Hepatic stellate cell (primary cell): ENCODE measurements around the gene LRMDA.

Experiments used
- DNase-seq: peaks from one replicate; pipeline ENCODE4 v3.0.0; 2011; ENCODE audit warnings: low spot score

The LRMDA gene

GRCh38 chr10:75672111-75672671 is 240.8 kb downstream of the LRMDA start:
- no peak for DNase-seq

DNA sequence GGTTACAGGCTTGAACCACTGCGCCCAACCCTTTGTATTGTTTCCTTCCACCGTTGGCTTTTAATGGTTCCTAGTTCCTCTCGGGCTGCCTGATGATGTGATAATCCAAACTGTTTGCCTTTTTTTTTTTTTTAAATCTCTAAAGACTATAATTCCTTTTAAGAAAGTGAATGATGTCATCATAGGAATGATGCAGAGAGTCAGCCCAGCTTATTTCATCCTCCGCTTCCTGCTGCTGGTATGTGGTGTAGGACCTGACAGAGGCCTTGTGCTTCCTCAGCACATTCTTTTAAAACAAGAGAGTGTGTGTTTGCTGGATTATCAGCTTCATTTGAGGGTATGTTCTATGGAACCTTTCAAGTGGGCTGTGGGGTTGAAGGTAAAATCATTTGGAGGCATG is 241.4 kb downstream of the LRMDA start:
- DNase-seq: no peak

GRCh38 chr10:75677541-75677940 is 246.1 kb downstream of the LRMDA start:
- no peak for DNase-seq

DNA sequence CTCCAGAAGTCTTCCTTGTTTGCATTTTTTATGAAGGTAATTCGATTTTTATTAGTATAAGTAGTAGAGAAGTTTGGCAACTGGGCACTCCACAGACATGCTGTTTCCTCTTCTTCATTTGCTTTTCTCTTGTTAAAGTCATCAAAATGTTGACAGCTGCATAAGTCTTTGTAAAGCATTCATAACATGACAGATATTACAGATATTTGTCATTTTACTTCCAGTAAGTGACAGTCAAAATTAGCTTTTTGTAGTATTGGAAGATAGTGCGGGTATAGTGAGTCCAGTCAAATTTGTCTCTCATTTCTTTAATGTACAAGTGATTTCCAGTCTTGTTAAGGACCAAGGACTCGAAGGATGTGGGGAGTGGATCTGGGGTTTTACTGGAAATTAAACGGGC is 247.1 kb downstream of the LRMDA start:
- no peak for DNase-seq

- DNase-seq: no peak
Observed at GRCh38 chr10:75679536-75679935, 248.1 kb downstream of the LRMDA start.

DNA sequence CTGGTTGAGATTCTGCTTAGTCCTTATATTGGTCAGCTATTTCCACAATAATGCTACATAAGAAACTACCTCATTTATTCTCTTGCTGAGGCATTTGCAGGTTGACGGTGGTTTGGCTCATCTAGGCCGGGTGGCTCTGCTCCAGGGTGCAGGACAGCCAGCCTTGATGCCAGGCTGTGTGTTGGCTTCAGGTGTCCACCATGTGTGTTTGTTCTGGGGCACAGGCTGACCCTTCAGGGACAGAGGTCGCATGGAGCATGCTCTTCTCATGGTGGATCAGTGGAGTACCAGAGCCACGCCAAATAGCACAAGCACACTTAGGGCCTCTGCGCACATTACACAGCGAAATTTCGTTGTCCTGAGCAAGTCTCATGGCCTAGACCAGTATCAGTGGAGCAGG is 249.9 kb downstream of the LRMDA start:
- DNase-seq: no peak

DNA sequence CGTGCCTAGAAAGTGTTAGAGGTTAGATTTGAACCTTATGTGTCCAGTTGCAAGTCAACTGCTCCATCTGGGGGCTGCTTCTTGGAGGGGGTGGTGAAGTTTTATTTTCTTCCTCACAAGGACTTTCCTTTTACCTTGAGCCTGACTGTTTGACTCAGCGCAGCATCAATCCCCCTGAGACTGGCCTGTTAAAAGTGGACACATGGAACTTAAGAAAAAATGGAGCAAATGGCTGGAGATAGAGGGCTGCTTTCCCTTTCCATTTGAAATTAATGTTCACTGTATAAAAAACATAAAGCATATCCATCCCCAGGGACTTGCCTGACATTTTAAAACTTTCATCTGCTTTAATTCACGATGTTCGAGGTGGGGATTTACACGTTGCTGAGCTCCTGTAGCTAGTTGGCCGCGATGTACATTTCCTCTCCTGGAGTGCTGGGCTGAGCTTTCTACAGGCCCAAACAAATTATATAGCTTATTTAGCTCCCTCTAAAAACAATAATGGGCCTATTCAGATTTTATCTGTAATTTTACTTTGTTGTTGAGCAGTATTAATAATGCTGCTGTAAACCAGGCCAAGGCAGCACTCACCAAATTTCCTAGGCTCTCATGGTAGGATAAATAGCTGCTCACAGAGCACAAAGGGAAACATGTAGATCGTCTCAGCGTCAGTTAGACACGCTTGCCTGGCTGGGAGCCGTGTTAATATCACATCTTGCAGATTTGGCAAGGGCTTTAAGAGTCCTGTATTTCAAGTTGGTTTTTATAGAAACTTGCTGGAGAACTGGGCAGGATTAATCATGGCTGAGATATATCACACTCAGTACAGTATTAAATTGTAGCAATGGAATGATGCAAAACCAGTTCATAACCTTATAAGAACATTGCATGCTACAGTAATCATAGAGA is 251.5 kb downstream of the LRMDA start:
- no peak for DNase-seq

- DNase-seq: no peak
Observed at GRCh38 chr10:75685187-75685586, 253.8 kb downstream of the LRMDA start.

DNA sequence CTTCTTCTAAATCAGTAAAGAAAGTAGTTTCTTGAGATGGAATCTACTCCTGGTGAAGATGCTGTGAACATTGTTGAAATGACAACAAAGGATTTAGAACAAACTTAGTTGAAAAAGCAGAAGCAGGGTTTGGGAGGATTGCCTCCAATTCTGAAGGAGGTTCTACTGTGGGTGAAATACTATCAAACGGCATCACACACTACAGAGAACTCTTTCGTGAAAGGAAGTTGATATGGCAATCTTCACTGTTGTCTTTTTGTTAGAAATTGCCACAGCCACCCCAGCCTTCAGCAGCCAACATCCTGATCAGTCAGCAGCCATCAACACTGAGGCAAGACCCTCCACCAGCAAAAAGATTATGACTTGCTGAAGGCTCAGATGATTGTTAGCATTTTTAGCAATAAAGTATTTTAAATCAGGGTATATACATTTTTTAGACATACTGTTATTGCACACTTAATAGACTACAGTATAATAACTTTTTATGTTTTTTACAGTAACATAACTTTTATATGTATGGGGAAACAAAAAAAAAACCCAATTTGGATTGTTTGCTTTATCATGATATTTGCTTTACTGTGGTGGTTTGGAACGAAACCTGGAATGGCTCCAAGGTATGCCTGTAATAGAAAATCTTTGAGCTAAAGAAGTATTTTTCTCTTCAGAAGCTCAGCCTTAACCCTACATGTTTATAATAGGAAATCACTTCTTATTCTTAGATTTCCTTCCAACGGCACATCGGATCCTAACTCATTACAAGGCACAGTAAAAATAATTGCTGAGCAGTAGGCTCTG is 257.3 kb downstream of the LRMDA start:
- no peak for DNase-seq

- DNase-seq: no peak
Observed at GRCh38 chr10:75693489-75693888, 262.1 kb downstream of the LRMDA start.

GRCh38 chr10:75694269-75694668 is 262.8 kb downstream of the LRMDA start:
- DNase-seq: no peak

GRCh38 chr10:75694790-75695189 is 263.4 kb downstream of the LRMDA start:
- DNase-seq: no peak

DNA sequence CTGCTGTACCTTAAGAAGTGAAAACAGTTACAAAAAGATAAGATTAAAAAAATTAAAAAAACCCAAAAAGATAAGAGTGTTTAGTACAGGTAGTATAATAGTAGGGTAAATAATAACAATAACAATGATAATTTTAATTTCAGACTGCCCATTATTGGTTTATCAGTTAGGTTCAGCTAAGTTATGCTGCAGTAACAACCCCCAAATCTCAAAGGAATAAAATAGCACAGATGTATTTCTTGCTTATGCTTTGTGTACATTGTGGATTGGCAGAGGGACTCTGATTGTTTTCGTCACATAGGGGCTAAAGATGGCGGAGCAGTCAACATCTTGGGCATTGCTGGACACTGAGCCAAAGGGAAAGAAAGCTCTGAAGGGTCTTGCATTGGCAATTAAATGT is 264.6 kb downstream of the LRMDA start:
- DNase-seq: no peak

GRCh38 chr10:75696536-75696935 is 265.1 kb downstream of the LRMDA start:
- DNase-seq: no peak

DNA sequence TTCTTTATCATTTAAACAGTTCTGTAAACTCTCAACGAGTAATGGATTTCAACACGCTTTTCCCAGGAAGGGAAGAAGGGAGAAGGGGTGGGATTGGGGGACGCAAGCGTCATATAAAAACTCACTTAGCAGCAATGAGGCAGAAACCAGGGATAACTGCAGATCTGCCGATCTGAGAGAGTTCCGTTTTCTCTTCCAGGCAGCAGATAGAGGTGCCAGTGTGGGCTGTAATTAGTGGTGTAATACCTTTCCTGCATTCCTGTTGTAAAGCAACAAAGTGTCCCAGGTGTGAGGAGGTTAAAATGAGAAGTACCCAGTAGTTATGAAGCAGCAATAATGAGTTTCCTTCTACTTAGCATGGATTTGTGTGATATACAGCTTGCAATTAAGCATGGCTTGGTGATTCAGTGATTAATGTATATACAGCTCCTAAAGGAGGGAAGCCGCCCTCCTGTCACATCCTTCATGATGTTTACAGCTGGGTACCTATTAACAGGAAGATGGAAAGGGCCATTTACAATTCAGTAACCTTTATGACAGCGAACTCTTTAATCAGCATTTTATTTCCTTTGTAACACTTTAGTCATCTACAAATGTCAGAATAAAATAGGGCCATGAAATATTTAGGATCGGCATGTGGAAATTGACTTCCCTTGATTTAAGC is 271.9 kb downstream of the LRMDA start:
- DNase-seq: no peak

- no peak for DNase-seq
Observed at GRCh38 chr10:75705426-75705825, 274.0 kb downstream of the LRMDA start.

DNA sequence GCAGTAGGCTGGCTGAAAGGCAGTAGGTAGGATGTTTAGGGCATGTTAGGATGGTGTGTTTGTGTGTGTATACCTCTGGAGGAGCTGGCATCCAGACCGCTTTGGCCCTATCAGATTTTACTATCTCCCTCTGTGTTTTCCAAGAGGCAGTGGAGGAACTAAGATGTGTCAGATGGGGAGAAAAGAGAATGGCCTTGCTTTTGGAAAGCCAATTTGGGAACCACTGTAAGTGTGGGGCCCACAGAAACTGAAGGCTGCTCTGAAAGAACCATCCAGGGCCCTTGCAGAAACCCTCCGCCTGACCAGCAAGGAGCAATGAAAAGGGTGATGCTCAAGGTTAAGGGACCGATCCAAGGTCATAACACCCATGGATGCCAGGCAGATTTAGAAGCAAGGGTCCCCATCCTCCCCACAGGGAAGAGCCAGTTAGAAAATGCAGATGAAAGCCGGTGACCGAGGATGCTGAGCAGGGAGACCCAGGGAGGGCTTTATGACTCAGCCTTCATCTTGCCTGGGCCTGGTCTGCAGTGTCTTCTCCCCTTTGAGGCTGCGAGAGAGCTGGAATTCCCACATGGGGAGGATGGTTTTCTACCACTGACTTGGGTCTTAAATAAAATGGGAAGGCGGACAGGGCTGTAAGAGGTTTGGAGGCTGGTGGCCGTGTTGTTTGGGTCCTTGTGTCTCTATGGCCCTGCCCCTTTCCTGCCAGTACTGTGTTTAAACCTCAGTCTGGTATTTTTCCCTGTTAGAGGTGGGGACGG is 275.8 kb downstream of the LRMDA start:
- no peak for DNase-seq

DNA sequence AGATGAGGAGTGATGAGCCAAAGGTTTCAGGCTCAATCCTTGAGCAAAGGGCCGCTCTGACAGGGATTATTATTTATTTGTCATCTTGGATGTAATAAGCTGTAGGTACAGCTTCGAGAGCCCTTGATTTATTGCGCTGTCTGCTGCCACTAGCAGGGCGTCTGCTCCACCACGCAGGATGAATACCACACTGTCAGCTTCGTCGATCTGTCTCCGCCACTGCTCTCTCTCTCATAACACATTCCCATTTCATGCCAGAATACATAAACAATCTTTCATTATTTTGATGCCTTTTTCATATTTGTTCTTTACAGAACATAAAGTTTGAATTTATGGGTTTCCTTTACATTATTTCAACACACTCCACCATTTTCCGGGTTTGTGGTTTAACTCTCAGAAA is 276.6 kb downstream of the LRMDA start:
- no peak for DNase-seq

- DNase-seq: no peak
Observed at GRCh38 chr10:75709245-75709644, 277.8 kb downstream of the LRMDA start.

- DNase-seq: no peak
Observed at GRCh38 chr10:75709811-75710210, 278.4 kb downstream of the LRMDA start.

GRCh38 chr10:75712242-75712880 is 280.9 kb downstream of the LRMDA start:
- no peak for DNase-seq
